Measurements from ENCODE around the gene CABP4.

The CABP4 gene

DNA sequence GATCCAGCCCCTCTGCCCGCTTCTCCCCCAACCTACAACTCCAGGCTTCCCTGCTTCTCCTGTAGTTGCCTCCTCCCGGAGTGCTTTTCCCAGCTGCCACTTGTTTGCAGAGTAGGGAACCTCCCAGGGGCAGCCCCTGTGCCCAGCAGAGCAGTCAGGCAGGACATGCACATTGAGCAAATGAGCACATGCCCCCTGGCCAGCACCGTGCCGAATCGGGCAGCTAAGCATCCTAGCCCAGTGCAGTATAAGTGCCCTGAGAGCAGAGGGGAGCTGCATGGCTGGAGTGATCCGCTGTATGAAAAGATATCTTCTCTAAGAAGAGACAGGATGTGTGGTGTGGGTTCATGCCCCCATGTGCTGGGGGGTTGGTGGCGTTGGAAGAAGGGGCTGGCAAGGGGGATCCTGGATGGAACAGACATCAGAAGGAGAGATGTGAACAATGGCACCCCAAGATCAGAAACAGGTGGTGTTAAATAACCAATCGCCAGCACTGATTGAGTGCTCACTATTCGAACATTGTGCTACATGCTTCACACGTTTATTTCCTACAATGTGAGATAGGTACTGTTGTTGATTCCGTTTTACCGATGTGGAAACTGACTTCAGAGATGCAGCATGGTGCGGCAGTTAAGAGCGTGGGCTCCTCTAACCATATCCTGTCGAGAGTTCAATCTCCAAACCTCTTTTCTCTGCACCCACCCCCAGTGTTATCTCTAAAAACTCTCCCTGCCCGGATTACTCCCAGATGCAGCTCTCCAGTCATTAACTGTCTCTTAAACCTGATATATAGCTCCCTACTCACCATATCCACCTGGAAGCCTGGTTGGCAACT lies 28.9 kb downstream of the CABP4 start:
- peak; percentile 80 for DNase-seq

DNA sequence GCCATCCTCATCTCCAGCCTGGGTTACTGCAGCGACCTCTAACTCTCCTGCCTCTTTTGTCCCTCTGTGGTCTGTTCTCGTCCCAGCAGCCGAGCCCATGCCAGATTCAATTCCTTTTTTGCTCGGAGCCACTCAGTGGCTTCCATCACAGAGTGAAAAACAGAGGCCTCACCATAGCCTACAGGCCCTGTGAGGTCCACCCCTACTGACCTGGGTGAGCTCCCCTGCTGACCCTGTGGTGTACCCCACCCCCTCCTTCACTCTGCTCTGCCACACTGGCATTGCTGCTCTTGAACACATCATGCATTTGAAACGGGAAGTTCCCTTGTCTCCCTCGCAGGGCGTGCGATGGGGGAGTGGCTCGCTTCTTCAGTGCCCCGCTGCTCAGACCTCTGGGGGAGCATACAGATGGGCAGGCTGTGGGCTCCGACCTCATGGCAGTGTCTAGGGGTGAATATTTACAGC lies 29.7 kb downstream of the CABP4 start:
- peak; percentile 61 for DNase-seq

DNA sequence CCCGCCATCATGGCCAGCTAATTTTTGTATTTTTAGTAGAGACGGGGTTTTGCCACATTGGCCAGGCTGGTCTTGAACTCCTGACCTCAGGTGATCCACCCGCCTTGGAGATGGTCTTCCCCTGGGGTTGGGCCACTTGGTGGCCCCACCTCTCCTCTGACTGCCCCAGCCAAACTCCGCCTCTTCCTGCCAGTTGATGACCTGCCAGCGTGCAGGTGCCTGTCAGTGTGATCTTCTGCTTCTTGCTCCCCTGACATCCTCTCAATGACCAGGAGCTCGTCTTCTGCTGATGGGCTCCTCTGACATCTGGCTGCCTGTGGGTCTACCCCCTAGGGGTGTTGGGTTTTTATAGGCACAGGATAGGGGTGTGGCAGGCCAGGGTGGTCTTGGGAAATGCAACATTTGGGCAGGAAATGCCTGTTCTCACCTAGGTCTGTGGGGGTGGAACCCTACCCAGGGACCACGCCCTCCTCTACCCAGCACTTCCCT lies 30.8 kb downstream of the CABP4 start:
- DNase-seq, result peak; percentile 35

DNA sequence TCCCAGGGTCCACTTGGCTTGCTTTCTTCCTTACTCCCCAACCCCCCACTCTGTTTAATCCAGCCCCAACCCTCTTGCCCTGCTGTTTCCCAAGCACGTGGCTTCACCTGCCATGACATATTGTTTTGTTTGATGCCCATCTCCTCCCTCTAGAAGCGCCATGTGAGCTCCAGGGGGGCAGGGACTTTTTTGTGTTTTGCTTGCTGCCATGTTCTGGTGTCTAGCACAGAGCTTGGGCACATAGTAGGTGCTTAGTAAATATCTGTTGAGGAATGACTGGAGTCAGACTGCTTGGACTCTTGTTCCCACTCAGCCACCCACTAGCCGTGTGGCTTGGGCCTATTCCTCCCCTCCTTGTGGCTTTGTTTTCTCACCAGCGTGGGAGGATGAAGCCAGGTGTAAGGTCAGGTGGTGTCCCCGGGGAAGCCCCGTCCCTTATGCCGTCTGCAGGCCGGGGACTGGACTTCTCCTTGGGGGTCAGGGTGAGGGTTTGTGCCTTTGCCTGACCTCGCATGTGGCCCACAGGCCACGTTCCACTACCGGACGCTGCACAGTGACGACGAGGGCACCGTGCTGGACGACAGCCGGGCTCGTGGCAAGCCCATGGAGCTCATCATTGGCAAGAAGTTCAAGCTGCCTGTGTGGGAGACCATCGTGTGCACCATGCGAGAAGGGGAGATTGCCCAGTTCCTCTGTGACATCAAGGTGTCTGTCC lies 31.5 kb downstream of the CABP4 start:
- DNase-seq, result peak; percentile 22

DNA sequence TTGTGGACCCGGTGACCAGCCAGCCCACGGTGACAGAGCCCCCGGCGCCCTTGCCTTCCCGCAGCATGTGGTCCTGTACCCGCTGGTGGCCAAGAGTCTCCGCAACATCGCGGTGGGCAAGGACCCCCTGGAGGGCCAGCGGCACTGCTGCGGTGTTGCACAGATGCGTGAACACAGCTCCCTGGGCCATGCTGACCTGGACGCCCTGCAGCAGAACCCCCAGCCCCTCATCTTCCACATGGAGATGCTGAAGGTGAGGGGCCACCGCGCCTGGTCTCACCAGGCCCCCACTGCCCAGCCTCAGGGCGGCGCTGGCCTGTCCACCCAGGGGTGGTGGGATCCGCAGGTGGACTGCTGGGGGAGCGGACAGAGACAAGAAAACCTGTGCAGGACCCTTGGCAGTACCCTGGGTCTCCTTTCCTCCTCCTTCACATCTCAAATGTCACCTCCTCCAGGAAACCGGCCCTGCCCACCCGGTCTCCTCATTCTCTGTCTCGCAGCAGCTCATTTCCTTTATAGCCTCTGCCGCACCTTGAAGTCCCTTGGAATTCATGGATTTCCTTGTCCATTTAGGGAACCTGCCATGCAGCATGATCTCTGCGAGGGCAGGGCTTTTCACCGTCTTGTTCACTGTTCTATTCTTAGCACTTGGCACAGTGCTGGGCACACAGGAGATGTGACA lies 34.2 kb downstream of the CABP4 start:
- no peak for DNase-seq

DNA sequence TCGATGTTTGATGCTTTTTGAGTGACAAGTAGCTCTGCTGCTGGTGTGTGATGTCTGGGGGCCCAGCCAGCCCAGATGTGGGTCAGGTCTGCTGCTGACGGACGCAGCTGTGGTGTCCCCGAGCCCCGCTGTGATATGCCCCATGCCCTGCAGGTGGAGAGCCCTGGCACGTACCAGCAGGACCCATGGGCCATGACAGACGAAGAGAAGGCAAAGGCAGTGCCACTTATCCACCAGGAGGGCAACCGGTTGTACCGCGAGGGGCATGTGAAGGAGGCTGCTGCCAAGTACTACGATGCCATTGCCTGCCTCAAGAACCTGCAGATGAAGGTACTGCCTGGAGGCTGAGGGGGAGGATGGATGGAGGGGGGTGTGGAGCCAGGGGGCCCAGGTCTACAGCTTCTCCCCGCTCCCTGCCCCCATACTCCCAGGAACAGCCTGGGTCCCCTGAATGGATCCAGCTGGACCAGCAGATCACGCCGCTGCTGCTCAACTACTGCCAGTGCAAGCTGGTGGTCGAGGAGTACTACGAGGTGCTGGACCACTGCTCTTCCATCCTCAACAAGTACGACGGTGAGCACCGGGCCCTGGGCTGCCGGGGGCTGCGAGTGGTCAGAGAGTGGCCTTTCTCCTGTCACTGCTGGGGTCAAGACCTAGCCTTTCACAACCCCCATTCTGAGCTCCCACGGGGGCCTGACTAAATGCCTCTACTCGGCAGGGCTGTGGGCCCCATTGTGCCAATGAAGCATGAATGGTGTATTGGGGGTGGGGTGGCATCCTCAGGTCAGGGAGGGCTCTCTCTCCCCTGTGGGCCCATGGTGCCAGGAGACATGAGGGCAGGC lies 35.0 kb downstream of the CABP4 start:
- DNase-seq, result no peak

DNA sequence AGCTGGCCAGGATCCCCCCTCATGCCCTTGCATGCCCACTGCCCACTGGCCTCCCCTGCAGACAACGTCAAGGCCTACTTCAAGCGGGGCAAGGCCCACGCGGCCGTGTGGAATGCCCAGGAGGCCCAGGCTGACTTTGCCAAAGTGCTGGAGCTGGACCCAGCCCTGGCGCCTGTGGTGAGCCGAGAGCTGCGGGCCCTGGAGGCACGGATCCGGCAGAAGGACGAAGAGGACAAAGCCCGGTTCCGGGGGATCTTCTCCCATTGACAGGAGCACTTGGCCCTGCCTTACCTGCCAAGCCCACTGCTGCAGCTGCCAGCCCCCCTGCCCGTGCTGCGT lies 35.5 kb downstream of the CABP4 start:
- DNase-seq, result no peak

DNA sequence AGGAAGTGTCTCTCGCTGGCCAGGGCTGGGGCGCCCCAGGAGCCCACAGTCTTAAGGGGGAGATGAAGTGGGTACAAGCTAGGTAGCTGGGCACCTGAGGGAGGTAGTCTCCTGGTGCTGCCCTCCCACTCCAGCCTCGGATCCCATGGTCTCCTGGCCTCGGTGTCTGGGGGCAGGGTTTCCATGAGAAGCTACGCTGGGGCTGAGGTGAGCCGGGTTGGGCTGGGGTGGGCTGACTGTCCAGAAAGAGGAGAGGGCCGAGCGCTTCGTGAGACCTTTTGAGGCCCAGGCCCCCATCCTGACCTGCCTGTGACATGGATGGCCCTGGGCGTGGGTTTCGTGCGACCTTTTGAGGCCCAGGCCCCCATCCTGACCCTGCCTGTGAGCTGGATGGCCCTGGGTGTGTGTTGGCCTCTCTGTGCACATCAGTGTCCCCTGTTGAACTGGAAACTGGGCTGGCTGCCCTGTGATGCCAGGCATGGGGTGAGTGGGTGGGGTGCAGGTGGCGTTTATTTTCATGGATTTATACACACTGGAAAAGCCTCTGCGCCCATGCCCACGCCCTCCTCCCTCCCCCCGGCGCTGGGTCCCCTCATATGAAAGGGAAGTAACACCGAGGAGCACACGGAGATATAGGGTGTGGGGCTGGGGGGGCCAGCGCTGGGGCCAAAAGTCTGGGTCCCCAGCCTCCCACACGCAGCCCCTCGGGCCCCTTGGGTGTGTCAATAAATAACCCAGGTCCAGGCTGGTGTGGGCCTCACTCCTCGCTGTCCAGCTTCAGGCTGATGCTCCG lies 36.3 kb downstream of the CABP4 start:
- no peak for DNase-seq

DNA sequence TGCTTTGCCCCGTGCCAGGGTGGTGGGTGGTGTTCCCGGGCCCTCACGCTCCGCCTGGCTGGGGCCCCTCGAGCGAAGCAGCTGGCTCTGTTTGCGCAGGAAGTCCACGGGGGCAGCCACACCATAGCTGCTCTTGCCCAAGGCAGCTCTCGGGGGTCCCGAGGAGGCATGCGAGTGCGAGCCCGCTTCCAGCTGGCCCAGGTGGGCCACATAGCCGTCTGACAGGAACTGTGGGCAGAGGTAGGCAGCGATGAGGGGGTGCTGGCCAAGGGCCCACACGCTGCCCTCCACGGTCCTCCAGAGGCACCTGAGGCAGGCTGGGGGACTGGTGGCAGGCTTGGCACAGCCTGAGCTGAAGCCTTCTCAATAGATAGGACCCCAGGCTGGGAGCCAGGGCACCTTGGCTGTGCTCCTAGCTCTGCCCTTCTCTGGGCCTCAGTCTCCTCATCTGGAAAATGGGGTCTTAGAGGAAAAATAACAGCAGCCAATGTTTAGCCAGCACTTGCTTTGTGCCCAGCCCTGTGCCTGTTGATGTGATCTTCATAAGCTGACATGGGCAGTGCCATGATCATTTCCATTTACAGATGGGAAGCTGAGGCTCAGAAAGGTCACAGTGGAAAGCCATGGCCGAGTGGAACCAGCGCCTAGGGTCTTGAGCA lies 37.0 kb downstream of the CABP4 start:
- no peak for DNase-seq

DNA sequence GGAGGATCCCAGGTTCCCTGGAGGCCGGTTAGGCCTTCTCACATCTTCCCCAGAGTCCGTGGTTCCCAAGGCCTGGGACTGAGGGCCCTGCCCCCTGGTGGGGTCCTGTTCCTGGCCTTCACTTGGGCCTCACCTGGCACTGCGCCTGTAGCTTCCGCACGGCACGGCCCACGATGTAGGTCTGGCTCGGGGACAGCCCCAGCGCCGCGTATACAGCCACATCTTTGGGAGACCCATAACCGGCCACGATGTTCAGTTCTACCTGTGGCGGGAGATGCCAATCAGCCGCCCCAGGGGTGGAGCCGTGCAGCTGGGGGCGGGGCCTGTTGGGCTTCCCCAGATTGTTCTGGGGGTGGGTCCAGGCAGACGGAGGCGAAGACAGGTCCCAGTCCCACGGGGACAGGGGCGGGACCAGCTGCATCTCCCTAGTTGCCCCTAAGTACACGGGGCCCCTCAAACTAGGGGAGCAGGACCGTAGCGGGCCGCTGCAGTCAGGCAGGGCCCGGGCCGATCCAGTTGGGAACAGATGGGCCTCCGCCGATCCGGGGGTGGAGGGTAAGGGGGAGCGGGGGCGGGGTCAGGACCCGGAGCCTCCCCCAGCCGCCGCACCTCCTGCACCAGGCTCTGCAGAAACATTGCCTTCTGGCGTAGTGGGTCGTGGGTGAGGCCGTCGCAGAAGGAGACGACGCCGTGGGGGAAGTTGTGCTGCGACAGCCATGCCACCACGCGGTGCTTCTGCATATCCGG lies 37.8 kb downstream of the CABP4 start:
- DNase-seq, result no peak

DNA sequence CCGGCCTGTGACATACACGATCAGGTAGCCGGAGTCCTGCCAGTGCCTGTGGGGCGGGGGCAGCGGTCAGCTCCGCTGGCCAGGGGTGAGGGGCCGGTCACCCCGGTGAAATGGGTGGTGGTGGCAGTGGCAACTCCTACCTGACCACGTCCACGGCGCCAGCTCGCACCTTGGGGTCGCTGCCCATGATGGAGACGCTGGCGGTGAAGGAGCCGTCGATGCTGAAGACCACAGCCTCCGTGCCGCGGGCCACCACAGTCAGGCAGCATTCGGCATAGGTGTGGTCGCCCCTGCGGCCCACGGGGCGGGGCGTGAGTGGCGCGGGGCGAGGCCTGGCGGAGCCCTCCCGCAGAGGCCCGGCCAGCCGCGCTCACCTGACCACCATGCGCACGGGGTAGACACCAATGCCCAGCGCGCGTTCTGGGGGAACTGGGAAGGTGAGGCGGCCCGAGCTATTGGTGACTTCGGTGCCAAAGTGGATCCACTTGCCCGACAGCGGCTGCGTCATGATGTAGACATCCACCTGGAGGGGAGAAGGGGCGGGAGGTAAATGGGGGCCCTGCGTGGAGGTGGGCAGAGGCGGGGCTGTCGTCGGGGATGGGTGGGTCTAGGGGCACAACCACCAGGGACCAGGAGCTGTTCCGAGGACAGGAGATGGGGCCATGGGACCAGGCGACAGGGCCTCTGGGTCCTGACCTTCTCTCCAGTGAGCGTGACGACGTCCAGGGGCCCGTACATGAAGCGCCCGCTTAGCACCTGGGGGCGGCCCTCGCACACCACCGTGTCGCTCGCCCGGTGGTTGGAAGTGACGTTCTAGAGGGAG lies 38.6 kb downstream of the CABP4 start:
- no peak for DNase-seq

DNA sequence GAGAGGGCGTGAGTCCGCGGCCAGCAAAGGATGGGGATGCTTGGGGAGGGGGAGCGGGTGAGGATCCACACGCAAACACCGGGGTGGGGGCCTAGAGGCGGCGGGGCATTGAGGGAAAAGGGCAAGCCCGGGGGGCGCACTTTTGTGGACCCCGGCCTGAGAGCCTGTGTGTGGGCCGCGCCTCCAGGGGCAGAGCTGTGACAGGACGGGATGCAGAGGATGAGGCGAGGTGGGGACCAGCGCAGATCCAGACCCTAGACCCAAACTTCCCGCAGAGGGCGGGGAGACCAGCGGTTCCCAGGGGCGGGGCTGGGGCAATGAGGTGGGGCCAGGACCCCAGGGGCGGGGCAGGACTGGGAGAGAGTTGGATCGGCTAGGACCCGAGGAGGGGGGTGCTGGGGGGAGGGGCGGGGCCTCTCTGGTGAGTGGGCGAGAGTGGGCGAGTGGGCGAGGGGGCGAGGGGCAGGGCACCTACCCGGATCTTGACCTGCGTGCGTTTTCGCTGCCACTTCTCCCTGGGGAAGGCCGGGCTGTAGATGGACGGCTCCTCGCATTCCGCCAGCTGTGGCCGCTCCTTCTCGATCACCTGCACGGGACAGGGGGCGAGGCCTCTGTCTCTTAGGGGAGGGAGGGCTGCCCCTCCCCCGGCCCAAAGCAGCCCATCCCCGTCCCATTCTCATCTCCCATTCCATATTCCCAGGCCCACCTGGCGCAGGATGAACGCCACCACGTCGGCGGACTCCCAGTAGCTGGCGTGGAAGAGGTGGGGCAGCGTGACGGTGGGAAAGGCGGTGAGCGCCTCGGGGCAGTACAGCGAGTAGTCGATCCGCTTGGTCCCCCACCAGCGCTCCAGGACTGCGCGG lies 39.4 kb downstream of the CABP4 start:
- DNase-seq, result no peak

DNA sequence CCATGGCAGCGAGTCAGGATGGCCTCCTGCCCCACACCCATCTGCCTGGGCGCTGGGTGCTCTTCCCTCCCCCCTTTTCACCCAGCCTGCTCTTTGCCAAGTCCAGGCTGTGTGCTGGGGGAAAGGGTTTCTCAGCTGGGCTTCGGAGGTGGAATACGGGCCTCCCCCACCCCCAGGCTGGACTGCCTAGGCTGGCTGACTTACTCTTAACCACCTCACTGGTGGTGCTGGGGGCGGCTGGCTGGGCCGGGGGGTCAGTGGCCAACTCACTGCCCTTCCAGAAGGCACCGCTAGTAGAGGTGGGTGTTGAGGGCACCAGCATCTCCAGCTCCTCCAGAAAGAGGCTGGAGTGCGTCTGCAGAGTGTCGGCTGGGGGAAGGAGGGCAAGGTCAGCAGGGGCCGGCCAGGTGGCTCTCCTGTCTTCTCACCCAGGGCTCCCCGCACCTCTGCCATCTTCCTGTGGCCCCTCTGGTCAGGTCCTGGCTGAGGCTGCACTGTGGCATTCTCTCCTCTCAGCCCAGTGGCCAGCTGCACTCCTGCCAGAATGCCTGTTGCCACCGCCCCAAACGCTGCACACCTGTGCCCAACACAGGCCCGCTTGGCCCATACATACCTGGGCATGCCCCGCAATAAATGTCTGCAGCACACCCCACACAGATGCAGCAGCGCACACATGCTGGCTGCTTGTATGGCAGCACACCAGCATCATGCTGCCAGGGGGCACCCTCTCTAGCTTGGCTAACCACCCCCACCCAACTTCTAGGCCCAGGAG lies 40.3 kb downstream of the CABP4 start:
- no peak for DNase-seq

DNA sequence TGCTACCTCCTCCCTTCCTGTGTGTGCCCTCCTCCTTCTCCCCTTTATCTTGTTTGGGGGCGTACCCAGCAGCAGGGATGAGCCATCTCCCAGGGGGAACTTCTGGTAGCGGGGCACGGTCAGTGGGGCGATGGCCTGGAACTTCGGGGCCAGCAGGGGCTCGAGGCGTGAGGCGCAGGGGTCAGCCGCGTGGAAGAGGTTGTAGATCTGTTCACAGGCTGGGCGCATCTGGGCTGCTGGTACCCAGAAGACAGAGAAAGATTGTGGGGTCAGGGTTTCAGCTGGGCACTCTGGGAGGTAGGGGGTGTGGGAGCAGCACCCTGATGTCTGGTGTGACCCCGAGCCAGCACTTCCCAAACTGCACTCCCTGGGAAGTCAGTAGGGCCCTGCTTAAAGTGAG lies 41.0 kb downstream of the CABP4 start:
- no peak for DNase-seq

DNA sequence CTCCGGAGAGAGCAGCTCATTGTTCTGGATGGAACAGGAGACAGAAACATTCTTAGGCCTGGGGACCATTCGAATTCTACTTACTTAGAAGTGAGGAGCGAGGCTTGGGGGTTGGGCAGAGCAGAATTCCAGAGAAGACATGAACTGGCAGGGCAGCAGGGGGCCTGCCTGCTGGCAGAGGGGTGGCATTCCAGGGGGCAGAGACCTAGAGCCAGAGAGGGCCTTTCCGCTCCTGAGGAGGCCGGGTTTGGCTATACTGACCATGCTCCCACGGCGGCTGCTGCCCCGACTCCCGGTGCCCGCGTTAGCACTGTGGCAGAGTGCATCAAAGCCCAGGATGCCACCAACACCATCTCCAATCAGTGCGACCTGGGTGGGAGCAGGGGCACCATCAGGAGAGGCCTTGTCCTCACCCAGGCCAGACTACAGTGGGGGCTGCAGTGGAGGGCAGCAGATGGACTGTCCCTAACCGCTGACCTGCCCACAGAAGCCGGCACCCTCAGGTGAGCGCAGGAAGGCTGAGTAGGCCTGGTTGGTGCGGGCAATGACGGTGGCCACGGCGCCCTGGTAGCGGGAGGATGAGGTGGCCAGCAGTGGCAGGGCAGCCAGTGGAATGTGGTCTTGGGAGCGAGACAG lies 42.6 kb downstream of the CABP4 start:
- no peak for DNase-seq

DNA sequence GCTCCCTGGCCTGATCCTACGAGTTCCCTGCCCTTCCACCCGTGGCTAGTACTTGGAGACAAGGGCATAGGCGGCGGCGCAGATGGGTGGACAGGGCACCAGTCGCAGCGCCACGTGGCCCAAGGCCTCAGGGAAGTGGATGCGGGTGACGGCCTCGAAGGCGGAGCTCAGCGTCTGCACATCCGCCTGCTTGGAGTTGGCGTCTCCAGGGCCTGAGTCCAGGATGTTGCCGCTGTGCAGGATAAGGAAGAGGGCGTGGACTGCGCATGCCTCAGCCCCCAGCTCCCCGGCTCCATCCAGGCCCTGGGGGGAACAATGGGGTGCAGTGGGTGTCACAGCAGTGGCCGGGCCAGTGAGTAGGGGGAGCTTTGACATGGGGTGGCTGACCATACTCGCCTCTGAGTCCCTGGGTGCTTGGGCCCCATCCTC lies 43.4 kb downstream of the CABP4 start:
- no peak for DNase-seq
